HepG2 (cell line): ENCODE data around the gene PLD1. TPM values are rescaled to one million over a fixed set of nuclear protein-coding genes. Genes with fewer than 3 reads are reported as not detected.

Experiments used
- ATAC-seq: fragments of 200-7000 bp; cut with Tn5 transposase; 3 replicates; pipeline ENCODE4 v1.9.1; 2020; ENCODE audit warnings: mild to moderate bottlenecking, moderate library complexity
- BruUV-seq: library from RNA; stranded (reverse); fragments of 400-500 nt; replicated peaks from 2 replicates; lab custom pipeline; 2021; lab: Mats Ljungman, UMichigan
- CTCF ChIA-PET: fragments of 300-600 bp; formaldehyde crosslinking; extraction: SDS; loops from one replicate; lab custom pipeline; 2021; ENCODE audit warnings: low total read pairs, inconsistent platforms, low intra/inter-chr PET ratio; lab: Yijun Ruan, JAX
- POLR2A ChIA-PET: fragments of 350-600 bp; sonication (Branson Sonifier 250); formaldehyde crosslinking; loops from one replicate; lab custom pipeline; 2020; ENCODE audit warnings: antibody characterized with exemption, inconsistent platforms; lab: Yijun Ruan, JAX
- DNase-seq: peaks from one replicate; pipeline ENCODE4 v3.0.0-alpha.2; 2015; ENCODE audit warnings: low spot score
- FAIRE-seq: peaks from 3 replicates; lab custom pipeline; 2011; peaks lifted over from hg19 to GRCh38; lab: Jason Lieb, UNC
- H2AFZ ChIP-seq: one replicate; pipeline ENCODE4 v1.6.1; 2011; ENCODE audit warnings: low read length, inconsistent platforms
- H3K27ac ChIP-seq: fragments of 300-600 bp; 3 replicates; pipeline ENCODE4 v1.8.0; 2011; ENCODE audit warnings: mixed run types, mild to moderate bottlenecking, mixed read lengths, low read length, inconsistent platforms; ENCODE audit not compliant: insufficient read depth; ENCODE audit errors: extremely low read length
- H3K27me3 ChIP-seq, 2 experiments: fragments of 200-600 bp in 1 of 2; 2 replicates in 1 of 2; 3 replicates in 1 of 2; pipeline versions ENCODE4 v1.6.0 to v1.8.0; 2011; ENCODE audit warnings: low read length in 2 of 2, mild to moderate bottlenecking in 2 of 2, moderate library complexity in 2 of 2, inconsistent platforms in 1 of 2; ENCODE audit not compliant: insufficient read depth in 2 of 2, control insufficient read depth in 1 of 2
- H3K36me3 ChIP-seq, 2 experiments: fragments of 200-600 bp in 1 of 2; replicated peaks in 1 of 2; 2 replicates in 1 of 2; 3 replicates in 1 of 2; pipeline versions ENCODE4 v1.5.1 to v1.8.0; 2011; ENCODE audit warnings: low read length in 2 of 2, inconsistent platforms in 1 of 2; ENCODE audit not compliant: insufficient read depth in 2 of 2, control insufficient read depth in 1 of 2
- H3K4me1 ChIP-seq: 2 replicates; pipeline ENCODE4 v1.5.1; 2012; ENCODE audit warnings: low read length, inconsistent platforms; ENCODE audit not compliant: insufficient read depth
- H3K4me2 ChIP-seq: 2 replicates; pipeline ENCODE4 v1.6.0; 2011; ENCODE audit warnings: low read depth, low read length, inconsistent platforms
- H3K4me3 ChIP-seq, 3 experiments: fragments of 200-600 bp in 1 of 3; sonication (generic), shearing (Covaris generic) in 1 of 3; replicated peaks in 1 of 3; 2 replicates each; pipeline ENCODE4 v1.5.1; 2011 to 2016; ENCODE audit warnings: low read length in 3 of 3, inconsistent platforms in 2 of 3, low read depth in 2 of 3, mild to moderate bottlenecking in 2 of 3, control low read depth in 1 of 3, mixed read lengths in 1 of 3; ENCODE audit not compliant: insufficient read depth in 1 of 3
- H3K79me2 ChIP-seq: one replicate; pipeline ENCODE4 v1.6.1; 2011; ENCODE audit warnings: low read length, inconsistent platforms; ENCODE audit not compliant: insufficient read depth
- H3K9ac ChIP-seq: 2 replicates; pipeline ENCODE4 v1.6.0; 2011; ENCODE audit warnings: mild to moderate bottlenecking, low read depth, low read length, inconsistent platforms; ENCODE audit not compliant: insufficient read depth
- H3K9me3 ChIP-seq: 2 replicates; pipeline ENCODE4 v1.5.1; 2012; ENCODE audit warnings: mild to moderate bottlenecking, low read length
- H4K20me1 ChIP-seq: 2 replicates; pipeline ENCODE4 v1.6.0; 2011; ENCODE audit warnings: inconsistent platforms, mild to moderate bottlenecking, low read length, moderate library complexity; ENCODE audit not compliant: insufficient read depth
- GABPB1 ChIP-seq: IDR thresholded peaks from 2 replicates; pipeline ENCODE4 v1.6.1; 2016; ENCODE audit warnings: mild to moderate bottlenecking, missing genetic modification reagents, moderate library complexity, missing compliant biosample characterization
- HMGA1 ChIP-seq: sonication (generic); formaldehyde crosslinking; conservative IDR thresholded peaks from 2 replicates; pipeline ENCODE4 v1.4.0; 2020; ENCODE audit warnings: missing genetic modification reagents
- ZBTB7A ChIP-seq: sonication (generic); formaldehyde crosslinking; IDR thresholded peaks from 2 replicates; pipeline ENCODE4 v1.8.0; 2022; ENCODE audit warnings: mild to moderate bottlenecking, missing genetic modification reagents
- ZMYM2 ChIP-seq: sonication (generic); formaldehyde crosslinking; IDR thresholded peaks from 2 replicates; pipeline ENCODE4 v1.8.0; 2022; ENCODE audit warnings: mild to moderate bottlenecking, missing genetic modification reagents
- ZNF160 ChIP-seq: sonication (generic); formaldehyde crosslinking; IDR thresholded peaks from 2 replicates; pipeline ENCODE4 v1.8.0; 2022; ENCODE audit warnings: mild to moderate bottlenecking, inconsistent platforms, missing genetic modification reagents
- ZNF296 ChIP-seq: sonication (generic); formaldehyde crosslinking; conservative IDR thresholded peaks from 2 replicates; pipeline ENCODE4 v1.5.0; 2020; ENCODE audit warnings: mild to moderate bottlenecking, missing genetic modification reagents
- ZNF333 ChIP-seq: sonication (generic); formaldehyde crosslinking; IDR thresholded peaks from 2 replicates; pipeline ENCODE4 v1.4.0; 2020; ENCODE audit warnings: mild to moderate bottlenecking, missing genetic modification reagents, borderline replicate concordance
- ZNF468 ChIP-seq: sonication (generic); formaldehyde crosslinking; IDR thresholded peaks from 2 replicates; pipeline ENCODE4 v1.8.0; 2022; ENCODE audit warnings: mild to moderate bottlenecking, moderate library complexity, missing genetic modification reagents
- in situ Hi-C: cut with HindIII; loops from 2 replicates; pipeline ENCODE4 v1.10.0; 2017; ENCODE audit warnings: low pct_unique_long_range_greater_than_20kb; ENCODE audit not compliant: extremely low pct_ligation_motif_present
- intact Hi-C: fragments of 100-400 bp; cut with micrococcal nuclease; formaldehyde crosslinking; loops from one replicate; pipeline ENCODE4 v1.10.0; 2022; ENCODE audit not compliant: unreplicated experiment
- polyA plus RNA-seq, 8 experiments: library from polyadenylated mRNA; depleted of rRNA in 3 of 8; stranded (reverse) in 7 of 8; unstranded in 1 of 8; fragments of >200 nt; fragmentation: Illumina TruSeq in 4 of 8; extraction: Trizol in 4 of 8; gene quantifications; 2 replicates each; pipeline versions ENCODE4 v1.2.1 to v1.2.3, GENCODE V29; 2011 to 2016; ENCODE audit warnings: low read depth in 4 of 8, missing spikeins in 1 of 8, mixed read lengths in 1 of 8; ENCODE audit not compliant: insufficient read depth in 1 of 8
- total RNA-seq, 5 experiments: library from RNA; depleted of rRNA; stranded (reverse); fragments of >200 nt; fragmentation: Illumina TruSeq; extraction: Trizol; gene quantifications; 2 replicates each; pipeline ENCODE4 v1.2.3, GENCODE V29; 2016; ENCODE audit warnings: low read depth in 1 of 5
- TF ChIP-seq, protein P1 (sequence below): sonication (generic); formaldehyde crosslinking; IDR thresholded peaks from 2 replicates; pipeline ENCODE4 v1.4.0; 2020; ENCODE audit warnings: missing genetic modification reagents, borderline replicate concordance
- TF ChIP-seq, protein P2 (sequence below): sonication (generic); formaldehyde crosslinking; IDR thresholded peaks from 2 replicates; pipeline ENCODE4 v1.4.0; 2020; ENCODE audit warnings: missing genetic modification reagents

PLD1 gene
- total and polyA plus RNA-seq, 2 of the 13 experiments (the other 11 are each of a cell fraction or from before 2014, with no cell fraction given): 27.1 to 59.4 TPM

DNA sequence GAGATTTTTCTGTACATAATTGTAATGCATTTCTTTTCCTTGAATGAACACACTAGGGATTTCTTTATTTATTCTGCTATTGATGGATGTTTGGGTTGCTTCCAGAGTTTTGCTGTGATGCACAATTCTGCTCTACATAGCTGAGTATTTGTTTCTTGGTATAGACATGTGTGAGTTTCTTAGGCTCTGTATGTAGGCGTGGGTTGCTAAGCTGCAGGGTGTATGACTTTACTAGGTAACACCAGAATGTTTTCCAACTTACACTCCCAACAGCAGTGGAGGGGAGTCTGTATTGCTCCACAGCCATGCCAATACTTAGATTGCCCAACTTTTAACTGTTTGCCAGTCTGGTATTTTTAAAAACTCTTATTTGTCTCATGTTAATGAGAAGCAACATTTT, 194.6 kb downstream of the PLD1 start (continued):
- TF ChIP-seq, protein P1, sequence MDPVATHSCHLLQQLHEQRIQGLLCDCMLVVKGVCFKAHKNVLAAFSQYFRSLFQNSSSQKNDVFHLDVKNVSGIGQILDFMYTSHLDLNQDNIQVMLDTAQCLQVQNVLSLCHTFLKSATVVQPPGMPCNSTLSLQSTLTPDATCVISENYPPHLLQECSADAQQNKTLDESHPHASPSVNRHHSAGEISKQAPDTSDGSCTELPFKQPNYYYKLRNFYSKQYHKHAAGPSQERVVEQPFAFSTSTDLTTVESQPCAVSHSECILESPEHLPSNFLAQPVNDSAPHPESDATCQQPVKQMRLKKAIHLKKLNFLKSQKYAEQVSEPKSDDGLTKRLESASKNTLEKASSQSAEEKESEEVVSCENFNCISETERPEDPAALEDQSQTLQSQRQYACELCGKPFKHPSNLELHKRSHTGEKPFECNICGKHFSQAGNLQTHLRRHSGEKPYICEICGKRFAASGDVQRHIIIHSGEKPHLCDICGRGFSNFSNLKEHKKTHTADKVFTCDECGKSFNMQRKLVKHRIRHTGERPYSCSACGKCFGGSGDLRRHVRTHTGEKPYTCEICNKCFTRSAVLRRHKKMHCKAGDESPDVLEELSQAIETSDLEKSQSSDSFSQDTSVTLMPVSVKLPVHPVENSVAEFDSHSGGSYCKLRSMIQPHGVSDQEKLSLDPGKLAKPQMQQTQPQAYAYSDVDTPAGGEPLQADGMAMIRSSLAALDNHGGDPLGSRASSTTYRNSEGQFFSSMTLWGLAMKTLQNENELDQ (CRISPR knock-in tag): no peak
- TF ChIP-seq ZNF333 (CRISPR knock-in tag) (no peak), ZNF160 (CRISPR knock-in tag) (no peak), ZNF296 (CRISPR knock-in tag) (no peak), HMGA1 (CRISPR knock-in tag) (no peak)
- TF ChIP-seq, protein P2, sequence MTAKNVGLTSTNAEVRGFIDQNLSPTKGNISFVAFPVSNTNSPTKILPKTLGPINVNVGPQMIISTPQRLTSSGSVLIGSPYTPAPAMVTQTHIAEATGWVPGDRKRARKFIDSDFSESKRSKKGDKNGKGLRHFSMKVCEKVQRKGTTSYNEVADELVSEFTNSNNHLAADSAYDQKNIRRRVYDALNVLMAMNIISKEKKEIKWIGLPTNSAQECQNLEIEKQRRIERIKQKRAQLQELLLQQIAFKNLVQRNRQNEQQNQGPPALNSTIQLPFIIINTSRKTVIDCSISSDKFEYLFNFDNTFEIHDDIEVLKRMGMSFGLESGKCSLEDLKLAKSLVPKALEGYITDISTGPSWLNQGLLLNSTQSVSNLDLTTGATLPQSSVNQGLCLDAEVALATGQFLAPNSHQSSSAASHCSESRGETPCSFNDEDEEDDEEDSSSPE (CRISPR knock-in tag): no peak

DNA sequence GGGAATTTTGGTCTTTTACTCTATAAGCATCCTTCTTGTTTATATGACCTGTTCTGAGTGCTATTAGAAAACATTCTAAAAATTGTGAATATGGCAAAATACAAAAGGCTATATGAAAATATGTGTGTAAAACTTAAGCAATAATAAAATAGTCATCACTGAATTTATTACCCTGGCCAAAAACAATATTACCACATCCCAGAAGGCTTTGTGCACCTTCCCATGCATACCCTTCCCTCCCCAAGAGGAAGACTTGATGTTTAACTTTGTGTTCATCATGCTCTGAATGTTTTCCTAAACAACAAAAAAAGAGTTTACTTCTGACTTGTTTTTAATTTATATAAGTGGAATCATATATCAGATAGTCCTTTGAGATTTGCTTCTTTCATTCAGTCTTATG, 195.0 kb downstream of the PLD1 start:
- Histone ChIP-seq H4K20me1 (no peaks in the 10 kb centered on the region), H3K27ac (no peak overlapping the region), H3K4me1 (no peaks in the 10 kb centered on the region), H3K4me3 (no peak overlapping the region), H3K9ac (no peak overlapping the region), H2AFZ (no peak overlapping the region), H3K9me3 (no peaks in the 10 kb centered on the region), H3K79me2 (no peaks in the 10 kb centered on the region), H3K27me3 (no peaks in the 10 kb centered on the region), H3K4me2 (no peak overlapping the region), H3K36me3 (peaks cover 19 to 87% of the 10 kb centered on the region in 2 experiments)
- DNase-seq (no peak), FAIRE-seq (no peak), ATAC-seq (no peak)
- intact Hi-C loops: no loop called here
- CTCF ChIA-PET: interaction anchor here (1.3 kb wide), 1 partner anchor 157 kb away, joined by 4 read pairs; no protein-coding TSS in a partner anchor
- POLR2A ChIA-PET: no interaction called here
- in situ Hi-C loops: no loop called here
- TF ChIP-seq ZNF468: no peak
- no peak for TF ChIP-seq ZBTB7A (CRISPR knock-in tag)
- TF ChIP-seq ZMYM2 (CRISPR knock-in tag): no peak
- TF ChIP-seq GABPB1 (CRISPR knock-in tag): no peak
- no TSS peak for BruUV-seq
